HepG2 (cell line): ENCODE data around the gene SPNS1. TPM values are rescaled to one million over a fixed set of nuclear protein-coding genes. Genes with fewer than 3 reads are reported as not detected.

ENCODE experiments used
- ATAC-seq: fragments of 200-7000 bp; cut with Tn5 transposase; 3 replicates; pipeline ENCODE4 v1.9.1; 2020; ENCODE audit warnings: mild to moderate bottlenecking, moderate library complexity
- BruUV-seq: library from RNA; stranded (reverse); fragments of 400-500 nt; replicated peaks from 2 replicates; lab custom pipeline; 2021; lab: Mats Ljungman, UMichigan
- CTCF ChIA-PET: fragments of 300-600 bp; formaldehyde crosslinking; extraction: SDS; loops from one replicate; lab custom pipeline; 2021; ENCODE audit warnings: low total read pairs, inconsistent platforms, low intra/inter-chr PET ratio; lab: Yijun Ruan, JAX
- POLR2A ChIA-PET: fragments of 350-600 bp; sonication (Branson Sonifier 250); formaldehyde crosslinking; loops from one replicate; lab custom pipeline; 2020; ENCODE audit warnings: antibody characterized with exemption, inconsistent platforms; lab: Yijun Ruan, JAX
- DNase-seq: peaks from one replicate; pipeline ENCODE4 v3.0.0-alpha.2; 2015; ENCODE audit warnings: low spot score
- FAIRE-seq: peaks from 3 replicates; lab custom pipeline; 2011; peaks lifted over from hg19 to GRCh38; lab: Jason Lieb, UNC
- H2AFZ ChIP-seq: one replicate; pipeline ENCODE4 v1.6.1; 2011; ENCODE audit warnings: low read length, inconsistent platforms
- H3K27ac ChIP-seq: fragments of 300-600 bp; 3 replicates; pipeline ENCODE4 v1.8.0; 2011; ENCODE audit warnings: mixed run types, mild to moderate bottlenecking, mixed read lengths, low read length, inconsistent platforms; ENCODE audit not compliant: insufficient read depth; ENCODE audit errors: extremely low read length
- H3K27me3 ChIP-seq, 2 experiments: fragments of 200-600 bp in 1 of 2; 2 replicates in 1 of 2; 3 replicates in 1 of 2; pipeline versions ENCODE4 v1.6.0 to v1.8.0; 2011; ENCODE audit warnings: low read length in 2 of 2, mild to moderate bottlenecking in 2 of 2, moderate library complexity in 2 of 2, inconsistent platforms in 1 of 2; ENCODE audit not compliant: insufficient read depth in 2 of 2, control insufficient read depth in 1 of 2
- H3K36me3 ChIP-seq, 2 experiments: fragments of 200-600 bp in 1 of 2; replicated peaks in 1 of 2; 2 replicates in 1 of 2; 3 replicates in 1 of 2; pipeline versions ENCODE4 v1.5.1 to v1.8.0; 2011; ENCODE audit warnings: low read length in 2 of 2, inconsistent platforms in 1 of 2; ENCODE audit not compliant: insufficient read depth in 2 of 2, control insufficient read depth in 1 of 2
- H3K4me1 ChIP-seq: 2 replicates; pipeline ENCODE4 v1.5.1; 2012; ENCODE audit warnings: low read length, inconsistent platforms; ENCODE audit not compliant: insufficient read depth
- H3K4me2 ChIP-seq: 2 replicates; pipeline ENCODE4 v1.6.0; 2011; ENCODE audit warnings: low read depth, low read length, inconsistent platforms
- H3K4me3 ChIP-seq, 3 experiments: fragments of 200-600 bp in 1 of 3; sonication (generic), shearing (Covaris generic) in 1 of 3; replicated peaks in 1 of 3; 2 replicates each; pipeline ENCODE4 v1.5.1; 2011 to 2016; ENCODE audit warnings: low read length in 3 of 3, inconsistent platforms in 2 of 3, low read depth in 2 of 3, mild to moderate bottlenecking in 2 of 3, control low read depth in 1 of 3, mixed read lengths in 1 of 3; ENCODE audit not compliant: insufficient read depth in 1 of 3
- H3K79me2 ChIP-seq: one replicate; pipeline ENCODE4 v1.6.1; 2011; ENCODE audit warnings: low read length, inconsistent platforms; ENCODE audit not compliant: insufficient read depth
- H3K9ac ChIP-seq: 2 replicates; pipeline ENCODE4 v1.6.0; 2011; ENCODE audit warnings: mild to moderate bottlenecking, low read depth, low read length, inconsistent platforms; ENCODE audit not compliant: insufficient read depth
- H3K9me3 ChIP-seq: 2 replicates; pipeline ENCODE4 v1.5.1; 2012; ENCODE audit warnings: mild to moderate bottlenecking, low read length
- H4K20me1 ChIP-seq: 2 replicates; pipeline ENCODE4 v1.6.0; 2011; ENCODE audit warnings: inconsistent platforms, mild to moderate bottlenecking, low read length, moderate library complexity; ENCODE audit not compliant: insufficient read depth
- JUNB ChIP-seq: sonication (generic); formaldehyde crosslinking; IDR thresholded peaks from 2 replicates; pipeline ENCODE4 v1.8.0; 2022; ENCODE audit warnings: missing genetic modification reagents, mild to moderate bottlenecking, borderline replicate concordance
- KLF15 ChIP-seq: sonication (generic); formaldehyde crosslinking; IDR thresholded peaks from 2 replicates; pipeline ENCODE4 v1.8.1; 2023; ENCODE audit warnings: borderline replicate concordance, mild to moderate bottlenecking, inconsistent platforms, missing genetic modification reagents, mixed read lengths
- MAF1 ChIP-seq: sonication (generic); formaldehyde crosslinking; IDR thresholded peaks from 2 replicates; pipeline ENCODE4 v1.5.0; 2020; ENCODE audit warnings: missing genetic modification reagents, borderline replicate concordance
- PAF1 ChIP-seq: IDR thresholded peaks from 2 replicates; pipeline ENCODE4 v1.6.1; 2016; ENCODE audit warnings: missing genetic modification reagents, missing compliant biosample characterization
- RCOR2 ChIP-seq: IDR thresholded peaks from 2 replicates; pipeline ENCODE4 v1.6.1; 2016; ENCODE audit warnings: missing biosample characterization, missing genetic modification reagents
- TBP ChIP-seq: sonication (generic); formaldehyde crosslinking; IDR thresholded peaks from 2 replicates; pipeline ENCODE4 v1.5.0; 2020; ENCODE audit warnings: missing genetic modification reagents
- TMF1 ChIP-seq: sonication (generic); formaldehyde crosslinking; IDR thresholded peaks from 2 replicates; pipeline ENCODE4 v1.8.1; 2022; ENCODE audit warnings: low read depth, missing genetic modification reagents
- ZBTB3 ChIP-seq: sonication (generic); formaldehyde crosslinking; IDR thresholded peaks from 2 replicates; pipeline ENCODE4 v1.4.0; 2020; ENCODE audit warnings: low read depth, mild to moderate bottlenecking, moderate library complexity, missing genetic modification reagents, borderline replicate concordance
- ZC3H4 ChIP-seq: sonication (generic); formaldehyde crosslinking; IDR thresholded peaks from 2 replicates; pipeline ENCODE4 v1.4.0; 2020; ENCODE audit warnings: missing genetic modification reagents, borderline replicate concordance
- ZNF350 ChIP-seq: sonication (generic); formaldehyde crosslinking; IDR thresholded peaks from 2 replicates; pipeline ENCODE4 v1.4.0; 2020; ENCODE audit warnings: mild to moderate bottlenecking, low read depth, missing genetic modification reagents, borderline replicate concordance
- ZNF431 ChIP-seq: sonication (generic); formaldehyde crosslinking; IDR thresholded peaks from 2 replicates; pipeline ENCODE4 v1.9.0; 2022; ENCODE audit warnings: missing genetic modification reagents, low read depth, mild to moderate bottlenecking, borderline replicate concordance
- ZNF781 ChIP-seq: sonication (generic); formaldehyde crosslinking; IDR thresholded peaks from 2 replicates; pipeline ENCODE4 v1.5.1; 2020; ENCODE audit warnings: borderline replicate concordance, mild to moderate bottlenecking, missing genetic modification reagents; ENCODE audit errors: not compliant biosample characterization
- ZSCAN30 ChIP-seq: sonication (generic); formaldehyde crosslinking; IDR thresholded peaks from 2 replicates; pipeline ENCODE4 v1.5.0; 2020; ENCODE audit warnings: mild to moderate bottlenecking, missing genetic modification reagents
- WGBS: methylation state at CpG from one replicate; pipeline ENCODE4 v1.1.6; 2017; ENCODE audit warnings: low lambda C conversion rate; 5-methylcytosine and 5-hydroxymethylcytosine counted together
- in situ Hi-C: cut with HindIII; loops from 2 replicates; pipeline ENCODE4 v1.10.0; 2017; ENCODE audit warnings: low pct_unique_long_range_greater_than_20kb; ENCODE audit not compliant: extremely low pct_ligation_motif_present
- intact Hi-C: fragments of 100-400 bp; cut with micrococcal nuclease; formaldehyde crosslinking; loops from one replicate; pipeline ENCODE4 v1.10.0; 2022; ENCODE audit not compliant: unreplicated experiment
- polyA plus RNA-seq, 8 experiments: library from polyadenylated mRNA; depleted of rRNA in 3 of 8; stranded (reverse) in 7 of 8; unstranded in 1 of 8; fragments of >200 nt; fragmentation: Illumina TruSeq in 4 of 8; extraction: Trizol in 4 of 8; gene quantifications; 2 replicates each; pipeline versions ENCODE4 v1.2.1 to v1.2.3, GENCODE V29; 2011 to 2016; ENCODE audit warnings: low read depth in 4 of 8, missing spikeins in 1 of 8, mixed read lengths in 1 of 8; ENCODE audit not compliant: insufficient read depth in 1 of 8
- total RNA-seq, 5 experiments: library from RNA; depleted of rRNA; stranded (reverse); fragments of >200 nt; fragmentation: Illumina TruSeq; extraction: Trizol; gene quantifications; 2 replicates each; pipeline ENCODE4 v1.2.3, GENCODE V29; 2016; ENCODE audit warnings: low read depth in 1 of 5
- TF ChIP-seq, protein P1 (sequence below): IDR thresholded peaks from 2 replicates; pipeline ENCODE4 v1.6.1; 2016; ENCODE audit warnings: missing compliant biosample characterization, missing genetic modification reagents, borderline replicate concordance
- TF ChIP-seq, protein P2 (sequence below): sonication (generic); formaldehyde crosslinking; IDR thresholded peaks from 2 replicates; pipeline ENCODE4 v1.5.0; 2020; ENCODE audit warnings: missing genetic modification reagents, mild to moderate bottlenecking, borderline replicate concordance

SPNS1 gene
- total and polyA plus RNA-seq, 2 of the 13 experiments (the other 11 are each of a cell fraction or from before 2014, with no cell fraction given), result 25.6 to 38.8 TPM

DNA sequence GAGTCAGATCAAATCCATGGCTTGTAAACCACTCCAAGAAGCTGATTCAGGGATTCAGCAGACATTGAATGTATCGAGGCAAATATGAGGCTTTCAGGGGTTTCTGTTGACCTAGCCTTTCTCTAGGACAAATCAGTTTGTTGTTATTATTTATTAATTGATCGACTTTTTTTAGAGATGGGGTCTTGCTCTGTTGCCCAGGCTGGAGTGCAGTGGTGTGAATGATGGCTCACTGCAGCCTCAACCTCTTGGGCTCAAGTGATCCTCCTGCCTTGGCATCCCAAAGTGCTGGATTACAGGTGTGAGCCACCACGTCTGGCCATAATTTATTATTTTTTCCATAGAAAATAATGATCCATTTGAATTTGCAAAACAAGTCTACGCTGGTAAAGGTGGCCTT, 37.3 kb downstream of the SPNS1 start:
- Histone ChIP-seq H3K9ac (no peak overlapping the region), H3K36me3 (no peaks in the 10 kb centered on the region), H3K4me2 (no peak overlapping the region), H3K4me1 (0 out of 2 replicates have a peak, but pooled peaks cover 10% of the 10 kb centered on the region), H3K79me2 (no peaks in the 10 kb centered on the region), H3K27me3 (peaks cover 0 to 1% of the 10 kb centered on the region in 2 experiments; a peak in 3 of 5 replicates), H4K20me1 (no peaks in the 10 kb centered on the region), H3K4me3 (no peak overlapping the region), H3K9me3 (no peaks in the 10 kb centered on the region), H3K27ac (no peak overlapping the region), H2AFZ (no peak overlapping the region)
- in situ Hi-C loops, result no loop called here
- ChIA-PET CTCF (no interaction called here), POLR2A (no interaction called here)
- no peak for ATAC-seq
- no TSS peak for BruUV-seq
- DNase-seq, result no peak
- WGBS, result 18% methylated on average over 4 of the region's 4 CpGs
- no peak for TF ChIP-seq MAF1 (CRISPR knock-in tag)
- no peak for TF ChIP-seq TMF1 (CRISPR knock-in tag)
- TF ChIP-seq ZNF350 (CRISPR knock-in tag), result no peak
- no peak for TF ChIP-seq ZNF781 (CRISPR knock-in tag)
- TF ChIP-seq RCOR2 (CRISPR knock-in tag), result no peak
- no peak for TF ChIP-seq KLF15 (CRISPR knock-in tag)
- TF ChIP-seq JUNB (CRISPR knock-in tag), result no peak
- no peak for TF ChIP-seq ZSCAN30
- TF ChIP-seq, protein P1, sequence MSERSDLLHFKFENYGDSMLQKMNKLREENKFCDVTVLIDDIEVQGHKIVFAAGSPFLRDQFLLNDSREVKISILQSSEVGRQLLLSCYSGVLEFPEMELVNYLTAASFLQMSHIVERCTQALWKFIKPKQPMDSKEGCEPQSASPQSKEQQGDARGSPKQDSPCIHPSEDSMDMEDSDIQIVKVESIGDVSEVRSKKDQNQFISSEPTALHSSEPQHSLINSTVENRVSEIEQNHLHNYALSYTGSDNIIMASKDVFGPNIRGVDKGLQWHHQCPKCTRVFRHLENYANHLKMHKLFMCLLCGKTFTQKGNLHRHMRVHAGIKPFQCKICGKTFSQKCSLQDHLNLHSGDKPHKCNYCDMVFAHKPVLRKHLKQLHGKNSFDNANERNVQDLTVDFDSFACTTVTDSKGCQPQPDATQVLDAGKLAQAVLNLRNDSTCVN (CRISPR knock-in tag), result no peak
- TF ChIP-seq TBP (CRISPR knock-in tag), result no peak
- no peak for TF ChIP-seq ZBTB3 (CRISPR knock-in tag)
- TF ChIP-seq ZC3H4 (CRISPR knock-in tag), result no peak
- TF ChIP-seq, protein P2, sequence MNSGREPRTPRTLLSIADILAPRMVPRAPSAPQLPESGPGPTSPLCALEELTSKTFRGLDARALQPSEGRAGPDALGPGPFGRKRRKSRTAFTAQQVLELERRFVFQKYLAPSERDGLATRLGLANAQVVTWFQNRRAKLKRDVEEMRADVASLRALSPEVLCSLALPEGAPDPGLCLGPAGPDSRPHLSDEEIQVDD, result no peak
- TF ChIP-seq ZNF431 (CRISPR knock-in tag), result no peak
- TF ChIP-seq PAF1 (CRISPR knock-in tag), result no peak
- intact Hi-C loops, result no loop called here
- FAIRE-seq, result no peak
